Tibial nerve (tissue), 4 donors: ENCODE measurements around the gene TFEB.

Experiments used
- CTCF ChIP-seq, 5 experiments: fragments of 200-600 bp in 3 of 5; fragments of 450-650 bp in 2 of 5; sonication (generic) in 3 of 5; IDR thresholded peaks; one replicate each; pipeline ENCODE4 v1.5.1; 2016 to 2019; ENCODE audit warnings: antibody characterized with exemption in 5 of 5, mild to moderate bottlenecking in 3 of 5, moderate library complexity in 2 of 5
- EP300 ChIP-seq, 2 donors: sonication (generic); formaldehyde crosslinking; IDR thresholded peaks; one replicate each; pipeline ENCODE4 v1.6.1; 2017; ENCODE audit warnings: antibody characterized with exemption in 2 of 2, mild to moderate bottlenecking in 1 of 2
- POLR2A ChIP-seq, 2 donors: fragments of 450-650 bp; IDR thresholded peaks; one replicate each; pipeline ENCODE4 v1.6.1; 2017; ENCODE audit warnings: antibody characterized with exemption in 2 of 2, mild to moderate bottlenecking in 2 of 2, moderate library complexity in 2 of 2

GRCh38 chr6:41712651-41713103, 22.7 kb downstream of the TFEB start:
- TF ChIP-seq POLR2A (IDR thresholded peaks at IDR 0.05) (no peak), CTCF (IDR thresholded peaks at IDR 0.05) (peak in 1 of 5 experiments; percentile 38), EP300 (IDR thresholded peaks at IDR 0.05) (peak; percentile 36 to 60)
